H1 (cell line): ENCODE measurements around the gene TEX44. TPM values are rescaled to one million over a fixed set of nuclear protein-coding genes. Genes with fewer than 3 reads are reported as not detected.

Experiments
- CTCF ChIA-PET: fragments of 300-600 bp; sonication (Branson Sonifier 250); formaldehyde crosslinking; loops from one replicate; lab custom pipeline; 2021; ENCODE audit not compliant: partially characterized antibody; lab: Charles Lee
- POLR2A ChIA-PET: fragments of 300-600 bp; sonication (Branson Sonifier 250); formaldehyde crosslinking; loops from one replicate; lab custom pipeline; 2021; ENCODE audit warnings: inconsistent platforms; ENCODE audit not compliant: partially characterized antibody; lab: Charles Lee
- DNase-seq, 2 experiments: peaks; one replicate each; pipeline versions ENCODE4 v3.0.0 to v3.0.0-alpha.2; 2010 to 2022; ENCODE audit warnings: low spot score in 2 of 2, low read depth in 1 of 2, mixed read lengths in 1 of 2
- FAIRE-seq: peaks from 2 replicates; lab custom pipeline; 2011; peaks lifted over from hg19 to GRCh38; lab: Jason Lieb, UNC
- H2AFZ ChIP-seq: 2 replicates; pipeline ENCODE4 v1.8.1; 2012; ENCODE audit warnings: low read length, inconsistent platforms
- H2AK5ac ChIP-seq: 2 replicates; pipeline ENCODE4 v1.6.1; 2013; ENCODE audit warnings: low read depth, low read length
- H2BK120ac ChIP-seq: replicated peaks from 2 replicates; pipeline ENCODE3; 2013; ENCODE audit warnings: low read depth, low read length, inconsistent platforms
- H2BK12ac ChIP-seq: 2 replicates; pipeline ENCODE4 v1.6.1; 2013; ENCODE audit warnings: low read depth, low read length
- H2BK15ac ChIP-seq: 2 replicates; pipeline ENCODE4 v1.6.1; 2013; ENCODE audit warnings: low read length
- H2BK20ac ChIP-seq: 2 replicates; pipeline ENCODE4 v1.6.1; 2013; ENCODE audit warnings: low read length
- H2BK5ac ChIP-seq: 2 replicates; pipeline ENCODE4 v1.6.1; 2013; ENCODE audit warnings: low read depth, low read length
- H3K14ac ChIP-seq: 2 replicates; pipeline ENCODE4 v1.6.1; 2013; ENCODE audit warnings: inconsistent platforms; ENCODE audit not compliant: insufficient read length
- H3K18ac ChIP-seq: 2 replicates; pipeline ENCODE4 v1.6.1; 2013; ENCODE audit warnings: low read length; ENCODE audit errors: extremely low read depth
- H3K23ac ChIP-seq: 2 replicates; pipeline ENCODE4 v1.6.1; 2013; ENCODE audit warnings: inconsistent platforms; ENCODE audit not compliant: insufficient read length
- H3K23me2 ChIP-seq: 2 replicates; pipeline ENCODE4 v1.6.1; 2013; ENCODE audit warnings: low read depth, low read length
- H3K27ac ChIP-seq: 2 replicates; pipeline ENCODE4 v1.6.1; 2011; ENCODE audit warnings: low read depth, low read length, inconsistent platforms
- H3K27me3 ChIP-seq, 4 experiments: replicated peaks in 1 of 4; 1 replicate in 1 of 4; 2 replicates in 3 of 4; pipeline versions ENCODE4 v1.6.1 to v1.8.1; 2011 to 2013; ENCODE audit warnings: low read length in 3 of 4, mild to moderate bottlenecking in 3 of 4, inconsistent platforms in 2 of 4, mixed read lengths in 2 of 4, moderate library complexity in 1 of 4; ENCODE audit not compliant: control insufficient read depth in 3 of 4, insufficient read depth in 3 of 4; ENCODE audit errors: extremely low read depth in 1 of 4
- H3K36me3 ChIP-seq, 4 experiments: 2 replicates each; pipeline versions ENCODE4 v1.6.1 to v1.8.1; 2011 to 2013; ENCODE audit warnings: mild to moderate bottlenecking in 4 of 4, low read length in 3 of 4, moderate library complexity in 2 of 4, control low read depth in 1 of 4, inconsistent platforms in 1 of 4; ENCODE audit not compliant: insufficient read depth in 4 of 4, control insufficient read depth in 2 of 4
- H3K4ac ChIP-seq: replicated peaks from 2 replicates; pipeline ENCODE3; 2013; ENCODE audit warnings: low read length, low read depth, mixed read lengths, inconsistent platforms; ENCODE audit not compliant: insufficient read length
- H3K4me1 ChIP-seq, 4 experiments: replicated peaks in 1 of 4; 1 replicate in 1 of 4; 2 replicates in 3 of 4; pipeline versions ENCODE4 v1.6.1 to v1.8.1; 2011 to 2013; ENCODE audit warnings: low read length in 3 of 4, inconsistent platforms in 2 of 4, mixed read lengths in 1 of 4; ENCODE audit not compliant: insufficient read depth in 4 of 4, control insufficient read depth in 3 of 4
- H3K4me2 ChIP-seq, 2 experiments: 2 replicates each; pipeline versions ENCODE4 v1.6.1 to v1.8.1; 2011 to 2013; ENCODE audit warnings: low read depth in 2 of 2, low read length in 2 of 2, control low read depth in 1 of 2, inconsistent platforms in 1 of 2, mild to moderate bottlenecking in 1 of 2; ENCODE audit not compliant: insufficient read depth in 1 of 2
- H3K4me3 ChIP-seq, 4 experiments: fragments of 200-600, 300-600 bp in 1 of 4; sonication (generic), shearing (Covaris generic), sonication (Bioruptor Twin) in 1 of 4; 2 replicates each; pipeline versions ENCODE4 v1.5.1 to v1.8.1; 2011 to 2016; ENCODE audit warnings: low read length in 4 of 4, low read depth in 3 of 4, control low read depth in 2 of 4, inconsistent platforms in 2 of 4, mild to moderate bottlenecking in 2 of 4, mixed read lengths in 1 of 4, moderate library complexity in 1 of 4; ENCODE audit not compliant: insufficient read depth in 2 of 4; ENCODE audit errors: extremely low read depth in 1 of 4
- H3K56ac ChIP-seq: replicated peaks from 2 replicates; pipeline ENCODE3; 2013; ENCODE audit warnings: low read depth, mild to moderate bottlenecking, mixed read lengths, low read length, inconsistent platforms; ENCODE audit not compliant: insufficient read length
- H3K79me1 ChIP-seq: 2 replicates; pipeline ENCODE4 v1.6.1; 2013; ENCODE audit warnings: low read depth, low read length, control low read depth
- H3K79me2 ChIP-seq, 2 experiments: 2 replicates each; pipeline versions ENCODE4 v1.6.1 to v1.8.1; 2012 to 2013; ENCODE audit warnings: low read length in 2 of 2, mild to moderate bottlenecking in 2 of 2, inconsistent platforms in 1 of 2; ENCODE audit not compliant: insufficient read depth in 2 of 2, control insufficient read depth in 1 of 2
- H3K9ac ChIP-seq, 4 experiments: replicated peaks in 1 of 4; 1 replicate in 1 of 4; 2 replicates in 3 of 4; pipeline versions ENCODE4 v1.6.1 to v1.8.1; 2011 to 2013; ENCODE audit warnings: low read depth in 3 of 4, low read length in 3 of 4, control low read depth in 2 of 4, mild to moderate bottlenecking in 2 of 4, moderate library complexity in 2 of 4, inconsistent platforms in 1 of 4; ENCODE audit errors: extremely low read depth in 1 of 4
- H3K9me3 ChIP-seq, 2 experiments: 2 replicates each; pipeline versions ENCODE4 v1.6.1 to v1.8.1; 2012 to 2013; ENCODE audit warnings: mild to moderate bottlenecking in 2 of 2, moderate library complexity in 2 of 2, control low read depth in 1 of 2, inconsistent platforms in 1 of 2, low read depth in 1 of 2, low read length in 1 of 2, mixed read lengths in 1 of 2; ENCODE audit not compliant: insufficient read depth in 2 of 2
- H4K20me1 ChIP-seq, 2 experiments: replicated peaks in 1 of 2; 2 replicates each; pipeline versions ENCODE3 to v1.8.1; 2011 to 2013; ENCODE audit warnings: inconsistent platforms in 2 of 2, low read length in 2 of 2, mild to moderate bottlenecking in 1 of 2; ENCODE audit not compliant: insufficient read depth in 2 of 2, control insufficient read depth in 1 of 2
- H4K5ac ChIP-seq: 2 replicates; pipeline ENCODE4 v1.6.1; 2013; ENCODE audit warnings: low read length, low read depth, mixed read lengths, inconsistent platforms; ENCODE audit not compliant: insufficient read length
- H4K8ac ChIP-seq: 2 replicates; pipeline ENCODE4 v1.8.0; 2013; ENCODE audit warnings: mild to moderate bottlenecking, moderate library complexity, low read length, inconsistent platforms; ENCODE audit not compliant: insufficient read depth; ENCODE audit errors: extremely low read depth
- H4K91ac ChIP-seq: replicated peaks from 2 replicates; pipeline ENCODE3; 2013; ENCODE audit warnings: low read length, mixed read lengths, inconsistent platforms; ENCODE audit not compliant: insufficient read length
- KDM1A ChIP-seq: fragments of 200-600, 300-600 bp; sonication (generic); IDR thresholded peaks from 2 replicates; pipeline ENCODE4 v1.7.1; 2016; ENCODE audit warnings: mild to moderate bottlenecking, low read length, borderline replicate concordance
- KDM5A ChIP-seq: fragments of 200-600 bp; IDR thresholded peaks from 2 replicates; pipeline ENCODE4 v1.7.1; 2012; ENCODE audit warnings: mild to moderate bottlenecking, low read length, inconsistent platforms, mixed read lengths
- TAF7 ChIP-seq: optimal IDR thresholded peaks from 2 replicates; pipeline ENCODE3; 2011; ENCODE audit warnings: low read depth, mild to moderate bottlenecking, inconsistent platforms, low read length, moderate library complexity, borderline replicate concordance
- WGBS, 2 experiments: shearing (Covaris generic) in 1 of 2; methylation state at CpG; one replicate each; pipeline versions ENCODE4 v1.1.6 to v1.1.7; 2013 to 2015; ENCODE audit warnings: low lambda C conversion rate in 2 of 2, mixed read lengths in 2 of 2, inconsistent platforms in 1 of 2, low coverage in 1 of 2, missing lambda C conversion rate in 1 of 2; ENCODE audit not compliant: insufficient replicate concordance in 2 of 2, insufficient coverage in 1 of 2, insufficient read length in 1 of 2; ENCODE audit errors: extremely low coverage in 1 of 2, missing lambda C conversion rate in 1 of 2; 5-methylcytosine and 5-hydroxymethylcytosine counted together
- polyA plus RNA-seq, 7 experiments: library from polyadenylated mRNA; depleted of rRNA in 3 of 7; stranded (reverse) in 5 of 7; unstranded in 2 of 7; fragments of >200 nt in 5 of 7; fragments of 200-250 nt in 2 of 7; gene quantifications; 1 replicate in 5 of 7; 2 replicates in 1 of 7; 4 replicates in 1 of 7; pipeline versions ENCODE4 v1.2.1 to v1.2.3, GENCODE V29; 2011 to 2013; ENCODE audit warnings: missing spikeins in 2 of 7, mixed read lengths in 2 of 7
- total RNA-seq: library from RNA; stranded (reverse); fragmentation: NEBNext Ultra II Directional; extraction: Animal tissue kit (Norgen Biotek cat#: 25700); gene quantifications from 2 replicates; pipeline ENCODE4 v1.2.1, GENCODE V29; 2021

Gene TEX44
- total and polyA plus RNA-seq, 2 of the 8 experiments (the other 6 are each of a cell fraction or from before 2014, with no cell fraction given) = not detected

GRCh38 chr2:231547315-231548110 is 45.2 kb upstream of the TEX44 start:
- Histone ChIP-seq H3K18ac (no peak overlapping the region), H3K27me3 (no peaks in the 10 kb centered on the region), H3K36me3 (no peaks in the 10 kb centered on the region), H2BK5ac (no peak overlapping the region), H3K4ac (no peak overlapping the region), H4K20me1 (no peaks in the 10 kb centered on the region), H2AFZ (no peak overlapping the region), H3K23me2 (no peaks in the 10 kb centered on the region), H3K4me2 (no peak overlapping the region), H3K79me1 (no peaks in the 10 kb centered on the region), H3K4me1 (no peaks in the 10 kb centered on the region), H2BK12ac (no peak overlapping the region), H3K9me3 (peaks cover 0 to 3% of the 10 kb centered on the region in 2 experiments; a peak in 2 of 4 replicates), H3K14ac (no peak overlapping the region), H3K23ac (no peak overlapping the region), H3K4me3 (no peak overlapping the region), H3K9ac (no peak overlapping the region), H2BK15ac (no peak overlapping the region), H2BK120ac (no peak overlapping the region), H3K27ac (no peak overlapping the region), H4K8ac (no peak overlapping the region), H2AK5ac (no peak overlapping the region), H2BK20ac (no peak overlapping the region), H4K5ac (no peak overlapping the region), H3K79me2 (no peaks in the 10 kb centered on the region), H4K91ac (no peak overlapping the region), H3K56ac (no peak overlapping the region)
- TF ChIP-seq TAF7 (no peak), KDM1A (0 out of 2 replicates have a peak, but pooled peaks have one; percentile 23), KDM5A (no peak)
- DNase-seq (no peak), FAIRE-seq (no peak)
- 90% methylated on average over 12 of the region's 12 CpGs; no CpG with 5 or more reads in 1 of the 2 experiments for WGBS, 2 experiments
- ChIA-PET CTCF (interaction anchor here (0.6 to 4.2 kb wide), 14 partner anchors 8 to 177 kb away, joined by 3 to 26 read pairs (median 4); no protein-coding TSS in a partner anchor), POLR2A (no interaction called here)
